CD14-positive monocyte (primary cell): ENCODE measurements around the gene GYS1. TPM values are rescaled to one million over a fixed set of nuclear protein-coding genes. Genes with fewer than 3 reads are reported as not detected.

Source experiments
- DNase-seq, 3 donors: peaks; one replicate each; pipeline ENCODE4 v3.0.0-alpha.2; 2011 to 2022
- H2AFZ ChIP-seq: 2 replicates; pipeline ENCODE4 v1.6.0; 2012; ENCODE audit warnings: mild to moderate bottlenecking, low read depth, low read length, inconsistent platforms; ENCODE audit not compliant: insufficient read depth, poor library complexity, severe bottlenecking
- H3K27ac ChIP-seq, 2 donors: 1 replicate in 1 of 2; 2 replicates in 1 of 2; pipeline ENCODE4 v1.5.1; 2012 to 2013; ENCODE audit warnings: low read length in 2 of 2, control low read depth in 1 of 2, inconsistent platforms in 1 of 2, low read depth in 1 of 2, mild to moderate bottlenecking in 1 of 2
- H3K27me3 ChIP-seq, 2 donors: one replicate each; pipeline versions ENCODE4 v1.6.0 to v1.6.1; 2011 to 2013; ENCODE audit warnings: low read length in 2 of 2; ENCODE audit not compliant: control insufficient read depth in 2 of 2, insufficient read depth in 2 of 2
- H3K36me3 ChIP-seq, 2 donors: replicated peaks in 1 of 2; 1 replicate in 1 of 2; 2 replicates in 1 of 2; pipeline versions ENCODE4 v1.5.1 to v1.6.1; 2012 to 2013; ENCODE audit warnings: low read length in 2 of 2, control low read depth in 1 of 2, inconsistent platforms in 1 of 2, mild to moderate bottlenecking in 1 of 2; ENCODE audit not compliant: insufficient read depth in 2 of 2, control insufficient read depth in 1 of 2
- H3K4me1 ChIP-seq, 2 donors: 1 replicate in 1 of 2; 2 replicates in 1 of 2; pipeline versions ENCODE4 v1.5.1 to v1.6.1; 2012 to 2013; ENCODE audit warnings: low read length in 2 of 2, control low read depth in 1 of 2, inconsistent platforms in 1 of 2, mild to moderate bottlenecking in 1 of 2, moderate library complexity in 1 of 2; ENCODE audit not compliant: insufficient read depth in 2 of 2, control insufficient read depth in 1 of 2
- H3K4me2 ChIP-seq: replicated peaks from 2 replicates; pipeline ENCODE3; 2012; ENCODE audit warnings: low read length, moderate library complexity, mild to moderate bottlenecking; ENCODE audit not compliant: poor library complexity, severe bottlenecking; ENCODE audit errors: extremely low read depth
- H3K4me3 ChIP-seq, 3 experiments: fragments of 200-600 bp in 1 of 3; sonication (generic) in 1 of 3; replicated peaks in 1 of 3; 1 replicate in 2 of 3; 2 replicates in 1 of 3; pipeline ENCODE4 v1.5.1; 2011 to 2013; ENCODE audit warnings: low read length in 3 of 3, mild to moderate bottlenecking in 3 of 3, control low read depth in 2 of 3, low read depth in 2 of 3, inconsistent platforms in 1 of 3, moderate library complexity in 1 of 3
- H3K79me2 ChIP-seq: 2 replicates; pipeline ENCODE4 v1.6.0; 2012; ENCODE audit warnings: mild to moderate bottlenecking, control low read depth, inconsistent platforms, low read length, moderate library complexity; ENCODE audit not compliant: insufficient read depth
- H3K9ac ChIP-seq: 2 replicates; pipeline ENCODE4 v1.6.0; 2017; ENCODE audit warnings: low read length, mild to moderate bottlenecking; ENCODE audit not compliant: insufficient read depth, poor library complexity, severe bottlenecking
- H3K9me3 ChIP-seq, 2 donors: replicated peaks in 1 of 2; 1 replicate in 1 of 2; 2 replicates in 1 of 2; pipeline versions ENCODE4 v1.5.1 to v1.6.1; 2012 to 2013; ENCODE audit warnings: low read length in 2 of 2, control low read depth in 1 of 2; ENCODE audit not compliant: control insufficient read depth in 1 of 2, insufficient read depth in 1 of 2
- H4K20me1 ChIP-seq: 2 replicates; pipeline ENCODE4 v1.6.0; 2012; ENCODE audit warnings: mild to moderate bottlenecking, low read length, control low read depth, moderate library complexity; ENCODE audit not compliant: insufficient read depth
- H3K27ac Mint-ChIP-seq, 7 donors: one replicate each; pipeline ENCODE4 v1.8.0; 2020; ENCODE audit warnings: mild to moderate bottlenecking in 7 of 7, mixed read lengths in 7 of 7, moderate library complexity in 6 of 7, inconsistent platforms in 2 of 7
- H3K27me3 Mint-ChIP-seq, 3 donors: one replicate each; pipeline ENCODE4 v1.8.0; 2021 to 2022; ENCODE audit warnings: low read depth in 3 of 3, mild to moderate bottlenecking in 3 of 3, mixed read lengths in 3 of 3, moderate library complexity in 3 of 3, inconsistent platforms in 1 of 3
- H3K36me3 Mint-ChIP-seq, 2 donors: one replicate each; pipeline ENCODE4 v1.8.0; 2020; ENCODE audit warnings: mixed read lengths in 2 of 2, inconsistent platforms in 1 of 2, mild to moderate bottlenecking in 1 of 2
- H3K4me1 Mint-ChIP-seq: one replicate; pipeline ENCODE4 v1.8.0; 2020; ENCODE audit warnings: mild to moderate bottlenecking, mixed read lengths
- H3K4me3 Mint-ChIP-seq, 2 donors: one replicate each; pipeline ENCODE4 v1.8.0; 2020; ENCODE audit warnings: mild to moderate bottlenecking in 2 of 2, mixed read lengths in 2 of 2, moderate library complexity in 1 of 2
- H3K9me3 Mint-ChIP-seq, 7 donors: one replicate each; pipeline ENCODE4 v1.8.0; 2020 to 2022; ENCODE audit warnings: mixed read lengths in 7 of 7, mild to moderate bottlenecking in 6 of 7, moderate library complexity in 6 of 7, inconsistent platforms in 2 of 7
- CTCF ChIP-seq: fragments of 200-600 bp; IDR thresholded peaks from one replicate; pipeline ENCODE4 v1.8.0; 2022; ENCODE audit warnings: antibody characterized with exemption, mild to moderate bottlenecking
- WGBS: methylation state at CpG from one replicate; pipeline ENCODE4 v1.1.5; 2013; ENCODE audit warnings: missing lambda C conversion rate; ENCODE audit not compliant: insufficient coverage; 5-methylcytosine and 5-hydroxymethylcytosine counted together
- intact Hi-C, 2 donors: fragments of 100-400 bp; cut with micrococcal nuclease; formaldehyde crosslinking; loops; one replicate each; pipeline versions ENCODE4 v1.15.0 to v1.15.1; 2023
- polyA plus RNA-seq, 3 donors: library from polyadenylated mRNA; depleted of rRNA in 1 of 3; unstranded in 2 of 3; stranded (reverse) in 1 of 3; fragments of 300-500 nt in 2 of 3; fragments of >200 nt in 1 of 3; fragmentation: Illumina TruSeq in 2 of 3; gene quantifications; 1 replicate in 2 of 3; 2 replicates in 1 of 3; pipeline ENCODE4 v1.2.3, GENCODE V29; 2012 to 2021

Gene GYS1
- polyA plus RNA-seq, 3 donors = 13.3 to 26.0 (median 21.3) TPM

- Histone ChIP-seq H3K36me3 (peaks cover 31 to 56% of the 10 kb centered on the region in 2 donors), H2AFZ (no peak overlapping the region), H3K79me2 (peaks cover 37% of the 10 kb centered on the region), H3K9ac (no peak overlapping the region), H3K9me3 (no peaks in the 10 kb centered on the region), H3K27me3 (no peaks in the 10 kb centered on the region), H3K4me1 (peaks cover 46 to 55% of the 10 kb centered on the region in 2 donors), H3K4me2 (no peak overlapping the region), H3K4me3 (peak overlapping the region in 1 of 3 experiments; percentile 99), H3K27ac (peak overlapping the region; percentile 79 to 90), H4K20me1 (peaks cover 34% of the 10 kb centered on the region)
- 98% methylated on average over 12 of the region's 15 CpGs for WGBS
- Mint-ChIP-seq H3K9me3 (peaks cover 0 to 10% (median 0%) of the 10 kb centered on the region in 7 donors), H3K27me3 (peaks cover 0 to 14% (median 0%) of the 10 kb centered on the region in 3 donors), H3K4me3 (no peak overlapping the region), H3K4me1 (peaks cover 47% of the 10 kb centered on the region), H3K36me3 (peaks cover 37 to 59% of the 10 kb centered on the region in 2 donors), H3K27ac (peak overlapping the region in 5 of 7 donors; percentile 95 to 99 (median 97))
- intact Hi-C loops = loop anchor here (5.0 to 10.0 kb wide), 2 partner anchors 332 to 334 kb away; partner anchors contain the start of gene DBP (in 2 of the 2)
- TF ChIP-seq CTCF = no peak
- DNase-seq = no peak
Measured at GRCh38 chr19:48968813-48969218, 24.3 kb downstream of the GYS1 start.

- 70% methylated on average over 3 of the region's 4 CpGs for WGBS
- Mint-ChIP-seq H3K9me3 (peaks cover 0 to 10% (median 0%) of the 10 kb centered on the region in 7 donors), H3K36me3 (peaks cover 35 to 55% of the 10 kb centered on the region in 2 donors), H3K4me1 (peaks cover 52% of the 10 kb centered on the region), H3K27ac (peak overlapping the region; percentile 95 to 99 (median 97)), H3K4me3 (peak overlapping the region; percentile 99 to 100), H3K27me3 (peaks cover 0 to 14% (median 0%) of the 10 kb centered on the region in 3 donors)
- peaks cover 43% of the 10 kb centered on the region for H3K79me2 ChIP-seq
- no peak overlapping the region for H2AFZ ChIP-seq
- no peak for DNase-seq
- H3K9ac ChIP-seq = peak overlapping the region; percentile 34
- H3K27me3 ChIP-seq = no peaks in the 10 kb centered on the region
- peaks cover 52 to 61% of the 10 kb centered on the region in 2 donors for H3K4me1 ChIP-seq
- peaks cover 25 to 50% of the 10 kb centered on the region in 2 donors for H3K36me3 ChIP-seq
- peak overlapping the region; percentile 79 to 90 for H3K27ac ChIP-seq
- H3K4me2 ChIP-seq = peak overlapping the region; percentile 96
- H4K20me1 ChIP-seq = peaks cover 34% of the 10 kb centered on the region
- TF ChIP-seq CTCF = no peak
- no peaks in the 10 kb centered on the region for H3K9me3 ChIP-seq
- peak overlapping the region in 2 of 3 experiments; percentile 8 to 99 for H3K4me3 ChIP-seq
- intact Hi-C loops = loop anchor here (5.0 to 10.0 kb wide), 2 partner anchors 331 to 333 kb away; partner anchors contain the start of gene DBP (in 2 of the 2)
Measured at GRCh38 chr19:48968179-48968661, 24.9 kb downstream of the GYS1 start.
